A549 (cell line): Measurements from ENCODE around the gene TRIM74.
"Not testable (repeated sequence)": the region's sequence is repeated elsewhere in the genome, so short reads cannot be mapped to it uniquely, and the experiment has no call there.

Experiments used
- EHMT2 ChIP-seq: fragments of 200-600 bp; sonication (generic); IDR thresholded peaks from 2 replicates; pipeline ENCODE4 v1.6.1; 2016; ENCODE audit warnings: antibody characterized with exemption, low read depth, mild to moderate bottlenecking, moderate library complexity
- PBX3 ChIP-seq: IDR thresholded peaks from 2 replicates; pipeline ENCODE4 v1.6.1; 2012

GRCh38 chr7:72942956-72943355 lies 26.3 kb downstream of the TRIM74 start:
- not testable (repeated sequence) for TF ChIP-seq PBX3, EHMT2
